ENCODE results near the gene PHF2. TPM values are rescaled to one million over a fixed set of nuclear protein-coding genes. Genes with fewer than 3 reads are reported as not detected.

PHF2 gene
- total and polyA plus RNA-seq, 2 of the 8 experiments (the other 6 are each of a cell fraction or from before 2014, with no cell fraction given) = 3.4 to 9.4 TPM

- 88% methylated on average over 6 of the region's 6 CpGs; no CpG with 5 or more reads in 1 of the 2 experiments for WGBS, 2 experiments (ENCODE audit: extremely low coverage in 1 of 2, insufficient coverage in 1 of 2, insufficient read length in 1 of 2, insufficient replicate concordance in 2 of 2, low coverage in 1 of 2, low lambda C conversion rate in 2 of 2, missing lambda C conversion rate in 1 of 2)
- Histone ChIP-seq H3K4me3 (ENCODE audit: extremely low read depth in 1 of 4, insufficient read depth in 2 of 4, low read depth in 3 of 4, low read length in 4 of 4) (no peak overlapping the region), H3K23me2 (ENCODE audit: low read depth, low read length) (no peaks in the 10 kb centered on the region), H2AK5ac (ENCODE audit: low read depth, low read length) (no peak overlapping the region), H3K18ac (ENCODE audit: extremely low read depth, low read length) (no peak overlapping the region), H4K91ac (replicated peaks; ENCODE audit: insufficient read length, low read length) (no peak overlapping the region), H2BK20ac (ENCODE audit: low read length) (no peak overlapping the region), H3K9me3 (ENCODE audit: insufficient read depth in 2 of 2, low read depth in 1 of 2, low read length in 1 of 2) (peaks cover 6 to 9% of the 10 kb centered on the region in 2 experiments; a peak in 2 of 4 replicates), H3K36me3 (ENCODE audit: control insufficient read depth in 2 of 4, insufficient read depth in 4 of 4, low read length in 3 of 4) (no peaks in the 10 kb centered on the region), H3K56ac (replicated peaks; ENCODE audit: insufficient read length, low read depth, low read length) (no peak overlapping the region), H3K4me2 (ENCODE audit: insufficient read depth in 1 of 2, low read depth in 2 of 2, low read length in 2 of 2) (no peak overlapping the region), H2BK12ac (ENCODE audit: low read depth, low read length) (no peak overlapping the region), H3K9ac (replicated peaks in 1 of 4; ENCODE audit: extremely low read depth in 1 of 4, low read depth in 3 of 4, low read length in 3 of 4) (no peak overlapping the region), H3K27ac (ENCODE audit: low read depth, low read length) (no peak overlapping the region), H3K14ac (ENCODE audit: insufficient read length) (no peak overlapping the region), H3K4me1 (replicated peaks in 1 of 4; ENCODE audit: control insufficient read depth in 3 of 4, insufficient read depth in 4 of 4, low read length in 3 of 4) (no peaks in the 10 kb centered on the region), H4K8ac (ENCODE audit: extremely low read depth, insufficient read depth, low read length) (peak overlapping the region; percentile 16; the same call in 1 of the 2 replicates), H2BK15ac (ENCODE audit: low read length) (no peak overlapping the region), H2AFZ (ENCODE audit: low read length) (no peak overlapping the region), H4K20me1 (replicated peaks in 1 of 2; ENCODE audit: control insufficient read depth in 1 of 2, insufficient read depth in 2 of 2, low read length in 2 of 2) (no peaks in the 10 kb centered on the region), H2BK5ac (ENCODE audit: low read depth, low read length) (no peak overlapping the region), H3K79me2 (ENCODE audit: control insufficient read depth in 1 of 2, insufficient read depth in 2 of 2, low read length in 2 of 2) (no peaks in the 10 kb centered on the region), H3K79me1 (ENCODE audit: low read depth, low read length) (no peaks in the 10 kb centered on the region), H2BK120ac (replicated peaks; ENCODE audit: low read depth, low read length) (no peak overlapping the region), H4K5ac (ENCODE audit: insufficient read length, low read depth, low read length) (no peak overlapping the region), H3K27me3 (replicated peaks in 1 of 4; ENCODE audit: control insufficient read depth in 3 of 4, extremely low read depth in 1 of 4, insufficient read depth in 3 of 4, low read length in 3 of 4) (no peaks in the 10 kb centered on the region), H3K23ac (ENCODE audit: insufficient read length) (no peak overlapping the region), H3K4ac (replicated peaks; ENCODE audit: insufficient read length, low read depth, low read length) (no peak overlapping the region)
- POLR2A ChIA-PET (ENCODE audit: partially characterized antibody) = interaction anchor here (0.5 kb wide), 1 partner anchor 114 kb away, joined by 3 read pairs; no protein-coding TSS in a partner anchor
- FAIRE-seq (no peak), DNase-seq (ENCODE audit: low read depth in 1 of 2, low spot score in 2 of 2) (no peak)
- CTCF ChIA-PET (ENCODE audit: partially characterized antibody) = no interaction called here
- TF ChIP-seq SIX5 (IDR thresholded peaks at IDR 0.05; ENCODE audit: low read depth, low read length) (no peak), CHD2 (IDR thresholded peaks at IDR 0.05; ENCODE audit: low read length) (no peak), BCL11A (IDR thresholded peaks at IDR 0.05; ENCODE audit: low read depth in 2 of 2, low read length in 2 of 2) (no peak), RAD21 (IDR thresholded peaks at IDR 0.05 in 1 of 2, conservative IDR thresholded peaks at IDR 0.05 in 1 of 2; ENCODE audit: low read depth in 2 of 2, low read length in 2 of 2) (no peak), KDM5A (IDR thresholded peaks at IDR 0.05; ENCODE audit: low read length) (no peak), E2F6 (IDR thresholded peaks at IDR 0.05) (no peak), MAX (IDR thresholded peaks at IDR 0.05) (no peak), BACH1 (IDR thresholded peaks at IDR 0.05; ENCODE audit: low read length) (no peak), SP1 (IDR thresholded peaks at IDR 0.05; ENCODE audit: low read depth, low read length) (no peak), CBX5 (IDR thresholded peaks at IDR 0.05; ENCODE audit: low read depth, low read length) (no peak), SIRT6 (IDR thresholded peaks at IDR 0.05; ENCODE audit: low read length) (no peak), CHD1 (IDR thresholded peaks at IDR 0.05; ENCODE audit: low read depth, low read length) (no peak), JUN (IDR thresholded peaks at IDR 0.05; ENCODE audit: low read depth, low read length) (no peak), RXRA (IDR thresholded peaks at IDR 0.05; ENCODE audit: insufficient read depth, low read depth, low read length) (no peak), SP2 (IDR thresholded peaks at IDR 0.05; ENCODE audit: low read length) (no peak)
Measured at GRCh38 chr9:93725382-93725781, 149.0 kb downstream of the PHF2 start.

Data from H1 (cell line).